ENCODE data around the gene CDC14A.

CDC14A gene

GRCh38 chr1:100463791-100464424 is 111.6 kb downstream of the CDC14A start:
- TF ChIP-seq REST (IDR thresholded peaks at IDR 0.05; ENCODE audit: insufficient read depth in 1 of 2, low read depth in 2 of 2, low read length in 2 of 2) (no peak), SIN3A (IDR thresholded peaks at IDR 0.05; ENCODE audit: borderline replicate concordance, insufficient read depth, low read length) (no peak), FOXP2 (optimal IDR thresholded peaks at IDR 0.05; ENCODE audit: borderline replicate concordance, extremely low read depth, extremely low read length, insufficient read depth) (no peak), TAF1 (IDR thresholded peaks at IDR 0.05; ENCODE audit: borderline replicate concordance, insufficient read depth, low read length) (no peak), POLR2AphosphoS5 (IDR thresholded peaks at IDR 0.05; ENCODE audit: low read depth, low read length) (no peak)

- no peak for TF ChIP-seq FOXP2 (optimal IDR thresholded peaks at IDR 0.05; ENCODE audit: borderline replicate concordance, extremely low read depth, extremely low read length, insufficient read depth)
- TF ChIP-seq SIN3A (IDR thresholded peaks at IDR 0.05; ENCODE audit: borderline replicate concordance, insufficient read depth, low read length), result no peak
- no peak for TF ChIP-seq REST (IDR thresholded peaks at IDR 0.05; ENCODE audit: insufficient read depth in 1 of 2, low read depth in 2 of 2, low read length in 2 of 2)
- TF ChIP-seq POLR2AphosphoS5 (IDR thresholded peaks at IDR 0.05; ENCODE audit: low read depth, low read length), result no peak
- no peak for TF ChIP-seq TAF1 (IDR thresholded peaks at IDR 0.05; ENCODE audit: borderline replicate concordance, insufficient read depth, low read length)
Measured at GRCh38 chr1:100469578-100469977, 117.3 kb downstream of the CDC14A start.

- TF ChIP-seq FOXP2 (optimal IDR thresholded peaks at IDR 0.05; ENCODE audit: borderline replicate concordance, extremely low read depth, extremely low read length, insufficient read depth), result no peak
- no peak for TF ChIP-seq TAF1 (IDR thresholded peaks at IDR 0.05; ENCODE audit: borderline replicate concordance, insufficient read depth, low read length)
- TF ChIP-seq SIN3A (IDR thresholded peaks at IDR 0.05; ENCODE audit: borderline replicate concordance, insufficient read depth, low read length), result no peak
- no peak for TF ChIP-seq REST (IDR thresholded peaks at IDR 0.05; ENCODE audit: insufficient read depth in 1 of 2, low read depth in 2 of 2, low read length in 2 of 2)
- TF ChIP-seq POLR2AphosphoS5 (IDR thresholded peaks at IDR 0.05; ENCODE audit: low read depth, low read length), result no peak
Measured at GRCh38 chr1:100474834-100475233, 122.5 kb downstream of the CDC14A start.

GRCh38 chr1:100476735-100477290 is 124.5 kb downstream of the CDC14A start:
- TF ChIP-seq REST (IDR thresholded peaks at IDR 0.05; ENCODE audit: insufficient read depth in 1 of 2, low read depth in 2 of 2, low read length in 2 of 2) (no peak), FOXP2 (optimal IDR thresholded peaks at IDR 0.05; ENCODE audit: borderline replicate concordance, extremely low read depth, extremely low read length, insufficient read depth) (no peak), POLR2AphosphoS5 (IDR thresholded peaks at IDR 0.05; ENCODE audit: low read depth, low read length) (no peak), TAF1 (IDR thresholded peaks at IDR 0.05; ENCODE audit: borderline replicate concordance, insufficient read depth, low read length) (no peak), SIN3A (IDR thresholded peaks at IDR 0.05; ENCODE audit: borderline replicate concordance, insufficient read depth, low read length) (no peak)

Data from PFSK-1 (cell line).